Suprapubic skin (tissue), 4 donors: Measurements from ENCODE around the gene CPN2. TPM values are rescaled to one million over a fixed set of nuclear protein-coding genes. Genes with fewer than 3 reads are reported as not detected.

ENCODE experiments used
- DNase-seq, 2 donors: peaks; one replicate each; pipeline ENCODE4 v3.0.0-alpha.2; 2019; ENCODE audit warnings: low spot score in 2 of 2
- H3K27ac ChIP-seq: fragments of 200-600 bp; sonication (generic); one replicate; pipeline ENCODE4 v1.5.1; 2019
- H3K27me3 ChIP-seq: fragments of 200-600 bp; sonication (generic); one replicate; pipeline ENCODE4 v1.5.1; 2019
- H3K36me3 ChIP-seq: fragments of 200-600 bp; sonication (generic); one replicate; pipeline ENCODE4 v1.5.1; 2019
- H3K4me1 ChIP-seq: fragments of 200-600 bp; sonication (generic); one replicate; pipeline ENCODE4 v1.5.1; 2019
- H3K4me3 ChIP-seq: fragments of 200-600 bp; sonication (generic); one replicate; pipeline ENCODE4 v1.5.1; 2019; ENCODE audit warnings: mild to moderate bottlenecking
- H3K9me3 ChIP-seq: fragments of 200-600 bp; sonication (generic); one replicate; pipeline ENCODE4 v1.5.1; 2019
- EP300 ChIP-seq: sonication (generic); formaldehyde crosslinking; IDR thresholded peaks from one replicate; pipeline ENCODE4 v1.6.1; 2017; ENCODE audit warnings: antibody characterized with exemption
- POLR2A ChIP-seq, 2 donors: fragments of 450-650 bp; IDR thresholded peaks; one replicate each; pipeline ENCODE4 v1.6.1; 2017; ENCODE audit warnings: antibody characterized with exemption in 2 of 2, mild to moderate bottlenecking in 2 of 2, moderate library complexity in 2 of 2
- POLR2AphosphoS5 ChIP-seq, 3 donors: sonication (generic); formaldehyde crosslinking; IDR thresholded peaks; one replicate each; pipeline ENCODE4 v1.6.1; 2017; ENCODE audit warnings: antibody characterized with exemption in 3 of 3
- WGBS: methylation state at CpG from one replicate; pipeline ENCODE4 v1.1.5; 2018; 5-methylcytosine and 5-hydroxymethylcytosine counted together
- total RNA-seq, 4 donors: library from RNA; depleted of rRNA; stranded (reverse); fragments of >200 nt; gene quantifications; one replicate each; pipeline ENCODE4 v1.1.0, GENCODE V29; 2016
- TF ChIP-seq, protein P1 (sequence below), 2 donors: fragments of 200-600 bp in 1 of 2; fragments of 450-650 bp in 1 of 2; sonication (generic) in 1 of 2; IDR thresholded peaks; one replicate each; pipeline ENCODE4 v1.5.1; 2016 to 2019; ENCODE audit warnings: antibody characterized with exemption in 2 of 2, mild to moderate bottlenecking in 1 of 2, moderate library complexity in 1 of 2

CPN2 gene
- total RNA-seq, 4 donors from 2014 or later, result not detected

DNA sequence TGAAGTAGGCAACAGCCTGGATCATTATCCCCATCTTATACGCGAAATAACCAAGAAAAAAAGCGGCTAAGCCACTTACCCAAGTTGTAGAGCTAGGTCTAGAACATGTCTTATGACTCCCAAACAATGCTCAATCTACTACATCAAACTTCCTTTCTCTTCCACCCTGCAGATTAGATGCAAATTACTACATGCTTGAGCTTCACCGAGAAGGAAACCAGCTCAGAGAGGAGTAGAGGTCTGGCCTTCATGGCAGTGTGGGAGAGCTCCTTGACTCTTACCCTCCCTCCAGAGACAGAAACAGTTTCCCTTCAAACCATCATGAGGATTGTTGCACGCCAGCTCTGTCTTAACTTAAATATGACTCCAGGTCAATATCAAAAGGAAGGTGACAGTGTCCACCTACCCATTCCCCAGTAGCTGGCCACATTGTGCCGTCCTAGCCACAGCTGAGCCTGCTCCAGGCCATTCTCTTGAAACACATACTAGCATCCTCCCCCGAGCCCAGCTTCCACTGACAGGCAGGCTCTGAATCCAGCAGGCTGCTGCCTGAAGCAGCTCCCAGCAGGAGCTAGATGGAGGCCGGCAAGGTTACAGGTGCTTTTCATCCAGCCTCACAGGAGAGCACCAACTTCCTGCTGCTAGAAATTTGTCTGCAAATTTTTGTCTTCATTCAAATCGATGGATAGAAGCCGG lies 56.8 kb downstream of the CPN2 start:
- Histone ChIP-seq H3K4me1 (peaks cover 11% of the 10 kb centered on the region), H3K36me3 (no peaks in the 10 kb centered on the region), H3K27ac (no peak overlapping the region), H3K9me3 (no peaks in the 10 kb centered on the region), H3K27me3 (peaks cover 8% of the 10 kb centered on the region), H3K4me3 (no peak overlapping the region)
- DNase-seq, result peak in 1 of 2 donors; percentile 30
- TF ChIP-seq POLR2AphosphoS5 (IDR thresholded peaks at IDR 0.05) (no peak), EP300 (no peak)
- WGBS, result 83% methylated on average over 10 of the region's 10 CpGs

DNA sequence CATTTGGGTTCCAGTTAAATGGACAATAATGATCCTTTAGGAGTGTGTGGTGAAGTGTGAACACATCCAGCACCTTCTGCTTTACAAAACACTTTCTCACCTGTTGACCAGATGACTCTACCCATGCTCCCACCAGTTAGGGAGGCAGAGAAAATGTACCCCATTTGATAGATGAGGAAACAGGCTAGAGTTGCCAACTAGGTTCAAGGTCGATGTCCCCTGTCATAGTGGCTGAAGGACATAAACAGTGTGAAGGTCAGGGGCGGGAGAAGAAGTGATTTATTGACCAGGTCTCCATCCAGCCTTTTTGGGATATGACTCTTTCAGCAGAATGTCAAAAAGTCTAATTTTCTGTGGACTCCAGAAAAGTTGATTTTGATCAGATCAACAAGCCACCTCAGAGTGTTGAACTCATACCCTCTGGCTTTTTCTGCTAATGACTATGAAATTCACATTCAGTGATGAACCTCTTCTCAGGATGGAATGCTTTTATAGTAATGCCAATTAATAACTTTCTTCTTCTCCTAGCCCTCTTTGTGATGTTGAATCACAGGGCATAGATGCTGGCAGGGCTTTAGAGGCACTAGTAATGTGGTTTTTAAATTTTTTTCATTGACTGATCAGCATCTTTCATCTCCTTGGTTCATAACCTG lies 57.5 kb downstream of the CPN2 start:
- WGBS, result 92% methylated on average over 2 of the region's 2 CpGs
- H3K4me1 ChIP-seq, result peaks cover 11% of the 10 kb centered on the region
- no peak overlapping the region for H3K4me3 ChIP-seq
- peak in 1 of 2 donors; percentile 18 for DNase-seq
- no peak overlapping the region for H3K27ac ChIP-seq
- no peaks in the 10 kb centered on the region for H3K9me3 ChIP-seq
- TF ChIP-seq POLR2A (IDR thresholded peaks at IDR 0.05) (no peak), EP300 (no peak), POLR2AphosphoS5 (IDR thresholded peaks at IDR 0.05) (no peak)
- TF ChIP-seq, protein P1, sequence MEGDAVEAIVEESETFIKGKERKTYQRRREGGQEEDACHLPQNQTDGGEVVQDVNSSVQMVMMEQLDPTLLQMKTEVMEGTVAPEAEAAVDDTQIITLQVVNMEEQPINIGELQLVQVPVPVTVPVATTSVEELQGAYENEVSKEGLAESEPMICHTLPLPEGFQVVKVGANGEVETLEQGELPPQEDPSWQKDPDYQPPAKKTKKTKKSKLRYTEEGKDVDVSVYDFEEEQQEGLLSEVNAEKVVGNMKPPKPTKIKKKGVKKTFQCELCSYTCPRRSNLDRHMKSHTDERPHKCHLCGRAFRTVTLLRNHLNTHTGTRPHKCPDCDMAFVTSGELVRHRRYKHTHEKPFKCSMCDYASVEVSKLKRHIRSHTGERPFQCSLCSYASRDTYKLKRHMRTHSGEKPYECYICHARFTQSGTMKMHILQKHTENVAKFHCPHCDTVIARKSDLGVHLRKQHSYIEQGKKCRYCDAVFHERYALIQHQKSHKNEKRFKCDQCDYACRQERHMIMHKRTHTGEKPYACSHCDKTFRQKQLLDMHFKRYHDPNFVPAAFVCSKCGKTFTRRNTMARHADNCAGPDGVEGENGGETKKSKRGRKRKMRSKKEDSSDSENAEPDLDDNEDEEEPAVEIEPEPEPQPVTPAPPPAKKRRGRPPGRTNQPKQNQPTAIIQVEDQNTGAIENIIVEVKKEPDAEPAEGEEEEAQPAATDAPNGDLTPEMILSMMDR (IDR thresholded peaks at IDR 0.05), result no peak
- peaks cover 8% of the 10 kb centered on the region for H3K27me3 ChIP-seq
- H3K36me3 ChIP-seq, result no peaks in the 10 kb centered on the region

DNA sequence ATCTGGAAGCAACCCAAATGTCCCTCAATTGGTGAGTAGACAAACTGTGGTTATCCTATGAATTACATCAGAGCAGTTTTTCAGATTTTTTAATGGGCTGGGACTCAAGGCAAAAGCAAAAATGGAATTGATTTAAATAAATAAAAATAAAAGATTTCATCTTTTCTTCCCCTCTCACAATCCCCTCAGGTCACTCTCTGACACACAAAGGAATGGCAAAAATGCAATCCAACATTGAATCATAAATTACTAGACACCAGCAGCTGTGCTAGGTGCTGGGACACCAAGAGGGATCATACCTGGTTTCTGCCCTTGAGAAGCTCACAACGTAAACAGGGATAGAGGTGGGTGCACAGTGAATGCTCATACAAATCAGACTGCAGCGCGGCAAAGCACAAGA lies 58.8 kb downstream of the CPN2 start:
- WGBS, result 89% methylated on average over 3 of the region's 3 CpGs

More for the DNA sequence above, 58.8 kb downstream of the CPN2 start:
- Histone ChIP-seq H3K36me3 (no peaks in the 10 kb centered on the region), H3K4me3 (no peak overlapping the region), H3K9me3 (no peaks in the 10 kb centered on the region), H3K4me1 (peaks cover 11% of the 10 kb centered on the region), H3K27ac (no peak overlapping the region), H3K27me3 (peaks cover 8% of the 10 kb centered on the region)
- no peak for TF ChIP-seq POLR2AphosphoS5 (IDR thresholded peaks at IDR 0.05)
- no peak for TF ChIP-seq POLR2A (IDR thresholded peaks at IDR 0.05)
- TF ChIP-seq, protein P1 (IDR thresholded peaks at IDR 0.05), result no peak
- TF ChIP-seq EP300, result no peak
- DNase-seq, result no peak

Other genes starting within 250 kb of the CPN2 start
- 100 to 1,000 TPM; 128 to 206 (median 154) TPM for gene HES1, start 215.2 kb downstream of the CPN2 start, total RNA-seq
- 10 to 100 TPM in 1 of 4 donors, 1 to 10 TPM in 2, not detected in 1; 5.6 to 23.7 (median 9.6) TPM for gene LRRC15, start 18.4 kb upstream of the CPN2 start, total RNA-seq
- under 1 TPM in 1 of 4 donors, not detected in 3; 0.19 TPM for gene GP5, start 47.9 kb upstream of the CPN2 start, total RNA-seq
- gene ATP13A3, start 135.7 kb upstream of the CPN2 start, total RNA-seq, result 10 to 100 TPM; 49.3 to 76.0 (median 64.0) TPM